H1 (cell line): ENCODE measurements around the gene C1D. TPM values are rescaled to one million over a fixed set of nuclear protein-coding genes. Genes with fewer than 3 reads are reported as not detected.

Experiments used
- CTCF ChIA-PET: fragments of 300-600 bp; sonication (Branson Sonifier 250); formaldehyde crosslinking; loops from one replicate; lab custom pipeline; 2021; ENCODE audit not compliant: partially characterized antibody; lab: Charles Lee
- POLR2A ChIA-PET: fragments of 300-600 bp; sonication (Branson Sonifier 250); formaldehyde crosslinking; loops from one replicate; lab custom pipeline; 2021; ENCODE audit warnings: inconsistent platforms; ENCODE audit not compliant: partially characterized antibody; lab: Charles Lee
- DNase-seq, 2 experiments: peaks; one replicate each; pipeline versions ENCODE4 v3.0.0 to v3.0.0-alpha.2; 2010 to 2022; ENCODE audit warnings: low spot score in 2 of 2, low read depth in 1 of 2, mixed read lengths in 1 of 2
- FAIRE-seq: peaks from 2 replicates; lab custom pipeline; 2011; peaks lifted over from hg19 to GRCh38; lab: Jason Lieb, UNC
- H2AFZ ChIP-seq: 2 replicates; pipeline ENCODE4 v1.8.1; 2012; ENCODE audit warnings: low read length, inconsistent platforms
- H2AK5ac ChIP-seq: 2 replicates; pipeline ENCODE4 v1.6.1; 2013; ENCODE audit warnings: low read depth, low read length
- H2BK120ac ChIP-seq: replicated peaks from 2 replicates; pipeline ENCODE3; 2013; ENCODE audit warnings: low read depth, low read length, inconsistent platforms
- H2BK12ac ChIP-seq: 2 replicates; pipeline ENCODE4 v1.6.1; 2013; ENCODE audit warnings: low read depth, low read length
- H2BK15ac ChIP-seq: 2 replicates; pipeline ENCODE4 v1.6.1; 2013; ENCODE audit warnings: low read length
- H2BK20ac ChIP-seq: 2 replicates; pipeline ENCODE4 v1.6.1; 2013; ENCODE audit warnings: low read length
- H2BK5ac ChIP-seq: 2 replicates; pipeline ENCODE4 v1.6.1; 2013; ENCODE audit warnings: low read depth, low read length
- H3K14ac ChIP-seq: 2 replicates; pipeline ENCODE4 v1.6.1; 2013; ENCODE audit warnings: inconsistent platforms; ENCODE audit not compliant: insufficient read length
- H3K18ac ChIP-seq: 2 replicates; pipeline ENCODE4 v1.6.1; 2013; ENCODE audit warnings: low read length; ENCODE audit errors: extremely low read depth
- H3K23ac ChIP-seq: 2 replicates; pipeline ENCODE4 v1.6.1; 2013; ENCODE audit warnings: inconsistent platforms; ENCODE audit not compliant: insufficient read length
- H3K23me2 ChIP-seq: 2 replicates; pipeline ENCODE4 v1.6.1; 2013; ENCODE audit warnings: low read depth, low read length
- H3K27ac ChIP-seq: 2 replicates; pipeline ENCODE4 v1.6.1; 2011; ENCODE audit warnings: low read depth, low read length, inconsistent platforms
- H3K27me3 ChIP-seq, 4 experiments: replicated peaks in 1 of 4; 1 replicate in 1 of 4; 2 replicates in 3 of 4; pipeline versions ENCODE4 v1.6.1 to v1.8.1; 2011 to 2013; ENCODE audit warnings: low read length in 3 of 4, mild to moderate bottlenecking in 3 of 4, inconsistent platforms in 2 of 4, mixed read lengths in 2 of 4, moderate library complexity in 1 of 4; ENCODE audit not compliant: control insufficient read depth in 3 of 4, insufficient read depth in 3 of 4; ENCODE audit errors: extremely low read depth in 1 of 4
- H3K36me3 ChIP-seq, 4 experiments: 2 replicates each; pipeline versions ENCODE4 v1.6.1 to v1.8.1; 2011 to 2013; ENCODE audit warnings: mild to moderate bottlenecking in 4 of 4, low read length in 3 of 4, moderate library complexity in 2 of 4, control low read depth in 1 of 4, inconsistent platforms in 1 of 4; ENCODE audit not compliant: insufficient read depth in 4 of 4, control insufficient read depth in 2 of 4
- H3K4ac ChIP-seq: replicated peaks from 2 replicates; pipeline ENCODE3; 2013; ENCODE audit warnings: low read length, low read depth, mixed read lengths, inconsistent platforms; ENCODE audit not compliant: insufficient read length
- H3K4me1 ChIP-seq, 4 experiments: replicated peaks in 1 of 4; 1 replicate in 1 of 4; 2 replicates in 3 of 4; pipeline versions ENCODE4 v1.6.1 to v1.8.1; 2011 to 2013; ENCODE audit warnings: low read length in 3 of 4, inconsistent platforms in 2 of 4, mixed read lengths in 1 of 4; ENCODE audit not compliant: insufficient read depth in 4 of 4, control insufficient read depth in 3 of 4
- H3K4me2 ChIP-seq, 2 experiments: 2 replicates each; pipeline versions ENCODE4 v1.6.1 to v1.8.1; 2011 to 2013; ENCODE audit warnings: low read depth in 2 of 2, low read length in 2 of 2, control low read depth in 1 of 2, inconsistent platforms in 1 of 2, mild to moderate bottlenecking in 1 of 2; ENCODE audit not compliant: insufficient read depth in 1 of 2
- H3K4me3 ChIP-seq, 4 experiments: fragments of 200-600, 300-600 bp in 1 of 4; sonication (generic), shearing (Covaris generic), sonication (Bioruptor Twin) in 1 of 4; 2 replicates each; pipeline versions ENCODE4 v1.5.1 to v1.8.1; 2011 to 2016; ENCODE audit warnings: low read length in 4 of 4, low read depth in 3 of 4, control low read depth in 2 of 4, inconsistent platforms in 2 of 4, mild to moderate bottlenecking in 2 of 4, mixed read lengths in 1 of 4, moderate library complexity in 1 of 4; ENCODE audit not compliant: insufficient read depth in 2 of 4; ENCODE audit errors: extremely low read depth in 1 of 4
- H3K56ac ChIP-seq: replicated peaks from 2 replicates; pipeline ENCODE3; 2013; ENCODE audit warnings: low read depth, mild to moderate bottlenecking, mixed read lengths, low read length, inconsistent platforms; ENCODE audit not compliant: insufficient read length
- H3K79me1 ChIP-seq: 2 replicates; pipeline ENCODE4 v1.6.1; 2013; ENCODE audit warnings: low read depth, low read length, control low read depth
- H3K79me2 ChIP-seq, 2 experiments: 2 replicates each; pipeline versions ENCODE4 v1.6.1 to v1.8.1; 2012 to 2013; ENCODE audit warnings: low read length in 2 of 2, mild to moderate bottlenecking in 2 of 2, inconsistent platforms in 1 of 2; ENCODE audit not compliant: insufficient read depth in 2 of 2, control insufficient read depth in 1 of 2
- H3K9ac ChIP-seq, 4 experiments: replicated peaks in 1 of 4; 1 replicate in 1 of 4; 2 replicates in 3 of 4; pipeline versions ENCODE4 v1.6.1 to v1.8.1; 2011 to 2013; ENCODE audit warnings: low read depth in 3 of 4, low read length in 3 of 4, control low read depth in 2 of 4, mild to moderate bottlenecking in 2 of 4, moderate library complexity in 2 of 4, inconsistent platforms in 1 of 4; ENCODE audit errors: extremely low read depth in 1 of 4
- H3K9me3 ChIP-seq, 2 experiments: 2 replicates each; pipeline versions ENCODE4 v1.6.1 to v1.8.1; 2012 to 2013; ENCODE audit warnings: mild to moderate bottlenecking in 2 of 2, moderate library complexity in 2 of 2, control low read depth in 1 of 2, inconsistent platforms in 1 of 2, low read depth in 1 of 2, low read length in 1 of 2, mixed read lengths in 1 of 2; ENCODE audit not compliant: insufficient read depth in 2 of 2
- H4K20me1 ChIP-seq, 2 experiments: replicated peaks in 1 of 2; 2 replicates each; pipeline versions ENCODE3 to v1.8.1; 2011 to 2013; ENCODE audit warnings: inconsistent platforms in 2 of 2, low read length in 2 of 2, mild to moderate bottlenecking in 1 of 2; ENCODE audit not compliant: insufficient read depth in 2 of 2, control insufficient read depth in 1 of 2
- H4K5ac ChIP-seq: 2 replicates; pipeline ENCODE4 v1.6.1; 2013; ENCODE audit warnings: low read length, low read depth, mixed read lengths, inconsistent platforms; ENCODE audit not compliant: insufficient read length
- H4K8ac ChIP-seq: 2 replicates; pipeline ENCODE4 v1.8.0; 2013; ENCODE audit warnings: mild to moderate bottlenecking, moderate library complexity, low read length, inconsistent platforms; ENCODE audit not compliant: insufficient read depth; ENCODE audit errors: extremely low read depth
- H4K91ac ChIP-seq: replicated peaks from 2 replicates; pipeline ENCODE3; 2013; ENCODE audit warnings: low read length, mixed read lengths, inconsistent platforms; ENCODE audit not compliant: insufficient read length
- CTBP2 ChIP-seq: IDR thresholded peaks from 2 replicates; pipeline ENCODE4 v1.7.0; 2011; ENCODE audit warnings: borderline replicate concordance, mild to moderate bottlenecking, moderate library complexity, mixed read lengths, low read length; ENCODE audit not compliant: insufficient read depth, insufficient read length
- JUN ChIP-seq: IDR thresholded peaks from 2 replicates; pipeline ENCODE4 v1.6.1; 2011; ENCODE audit warnings: low read depth, mild to moderate bottlenecking, improper control_type of control experiment, low read length
- KDM1A ChIP-seq: fragments of 200-600, 300-600 bp; sonication (generic); IDR thresholded peaks from 2 replicates; pipeline ENCODE4 v1.7.1; 2016; ENCODE audit warnings: mild to moderate bottlenecking, low read length, borderline replicate concordance
- NANOG ChIP-seq: IDR thresholded peaks from 2 replicates; pipeline ENCODE4 v1.6.1; 2011; ENCODE audit warnings: low read length, low read depth, mild to moderate bottlenecking, inconsistent platforms; ENCODE audit not compliant: insufficient read depth, poor library complexity, severe bottlenecking
- POU5F1 ChIP-seq: IDR thresholded peaks from 2 replicates; pipeline ENCODE4 v1.6.1; 2011; ENCODE audit warnings: low read depth, mild to moderate bottlenecking, low read length, moderate library complexity
- SRF ChIP-seq: IDR thresholded peaks from 2 replicates; pipeline ENCODE4 v1.6.1; 2011; ENCODE audit warnings: mild to moderate bottlenecking, low read depth, low read length, moderate library complexity
- WGBS, 2 experiments: shearing (Covaris generic) in 1 of 2; methylation state at CpG; one replicate each; pipeline versions ENCODE4 v1.1.6 to v1.1.7; 2013 to 2015; ENCODE audit warnings: low lambda C conversion rate in 2 of 2, mixed read lengths in 2 of 2, inconsistent platforms in 1 of 2, low coverage in 1 of 2, missing lambda C conversion rate in 1 of 2; ENCODE audit not compliant: insufficient replicate concordance in 2 of 2, insufficient coverage in 1 of 2, insufficient read length in 1 of 2; ENCODE audit errors: extremely low coverage in 1 of 2, missing lambda C conversion rate in 1 of 2; 5-methylcytosine and 5-hydroxymethylcytosine counted together
- polyA plus RNA-seq, 7 experiments: library from polyadenylated mRNA; depleted of rRNA in 3 of 7; stranded (reverse) in 5 of 7; unstranded in 2 of 7; fragments of >200 nt in 5 of 7; fragments of 200-250 nt in 2 of 7; gene quantifications; 1 replicate in 5 of 7; 2 replicates in 1 of 7; 4 replicates in 1 of 7; pipeline versions ENCODE4 v1.2.1 to v1.2.3, GENCODE V29; 2011 to 2013; ENCODE audit warnings: missing spikeins in 2 of 7, mixed read lengths in 2 of 7
- total RNA-seq: library from RNA; stranded (reverse); fragmentation: NEBNext Ultra II Directional; extraction: Animal tissue kit (Norgen Biotek cat#: 25700); gene quantifications from 2 replicates; pipeline ENCODE4 v1.2.1, GENCODE V29; 2021
- TF ChIP-seq, protein P1 (sequence below), 3 experiments: IDR thresholded peaks; 1 replicate in 2 of 3; 2 replicates in 1 of 3; pipeline versions ENCODE4 v1.5.1 to v1.6.1; 2011; ENCODE audit warnings: low read length in 3 of 3, mild to moderate bottlenecking in 3 of 3, inconsistent platforms in 2 of 3, low read depth in 1 of 3, moderate library complexity in 1 of 3; ENCODE audit not compliant: insufficient read depth in 1 of 3; ENCODE audit errors: control extremely low read depth in 1 of 3

Gene C1D
- total and polyA plus RNA-seq, 2 of the 8 experiments (the other 6 are each of a cell fraction or from before 2014, with no cell fraction given) = 17.5 to 24.1 TPM

DNA sequence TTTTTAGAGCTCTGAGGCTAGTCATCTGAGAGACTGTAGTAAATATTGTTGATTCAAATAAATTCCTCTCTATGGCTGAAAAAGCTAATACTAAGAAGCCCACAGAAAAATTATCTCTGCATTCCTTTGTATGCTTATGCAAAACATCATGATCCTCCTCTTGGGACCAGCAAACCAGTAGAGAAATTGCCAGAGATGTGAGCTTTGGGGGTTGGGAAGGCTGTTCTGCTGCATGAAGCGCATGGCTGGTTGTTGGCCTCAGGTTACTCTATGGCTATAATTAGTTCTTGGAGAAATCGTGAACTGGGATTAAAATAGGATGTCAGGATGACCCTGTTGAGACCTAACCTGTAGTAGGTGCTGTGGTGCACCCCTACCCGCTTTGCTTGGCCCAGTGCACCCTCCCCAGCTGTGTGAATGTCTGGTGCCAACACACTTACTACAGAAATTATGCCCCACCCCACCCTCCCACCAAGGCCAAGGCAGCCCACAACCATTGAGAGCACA, 35.5 kb upstream of the C1D start:
- no peak overlapping the region for H2BK120ac ChIP-seq
- no peak for TF ChIP-seq CTBP2
- no peak for TF ChIP-seq JUN
- TF ChIP-seq, protein P1, sequence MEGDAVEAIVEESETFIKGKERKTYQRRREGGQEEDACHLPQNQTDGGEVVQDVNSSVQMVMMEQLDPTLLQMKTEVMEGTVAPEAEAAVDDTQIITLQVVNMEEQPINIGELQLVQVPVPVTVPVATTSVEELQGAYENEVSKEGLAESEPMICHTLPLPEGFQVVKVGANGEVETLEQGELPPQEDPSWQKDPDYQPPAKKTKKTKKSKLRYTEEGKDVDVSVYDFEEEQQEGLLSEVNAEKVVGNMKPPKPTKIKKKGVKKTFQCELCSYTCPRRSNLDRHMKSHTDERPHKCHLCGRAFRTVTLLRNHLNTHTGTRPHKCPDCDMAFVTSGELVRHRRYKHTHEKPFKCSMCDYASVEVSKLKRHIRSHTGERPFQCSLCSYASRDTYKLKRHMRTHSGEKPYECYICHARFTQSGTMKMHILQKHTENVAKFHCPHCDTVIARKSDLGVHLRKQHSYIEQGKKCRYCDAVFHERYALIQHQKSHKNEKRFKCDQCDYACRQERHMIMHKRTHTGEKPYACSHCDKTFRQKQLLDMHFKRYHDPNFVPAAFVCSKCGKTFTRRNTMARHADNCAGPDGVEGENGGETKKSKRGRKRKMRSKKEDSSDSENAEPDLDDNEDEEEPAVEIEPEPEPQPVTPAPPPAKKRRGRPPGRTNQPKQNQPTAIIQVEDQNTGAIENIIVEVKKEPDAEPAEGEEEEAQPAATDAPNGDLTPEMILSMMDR (IDR thresholded peaks at IDR 0.05; ENCODE audit: control extremely low read depth in 1 of 3, insufficient read depth in 1 of 3, low read depth in 1 of 3, low read length in 3 of 3) = peak in 2 of 3 experiments; percentile 9 to 13; a peak in 1 of 4 replicates
- no peak for TF ChIP-seq NANOG
- no peak for TF ChIP-seq POU5F1
- no peak for TF ChIP-seq SRF
- TF ChIP-seq KDM1A = no peak
- no peaks in the 10 kb centered on the region for H3K27me3 ChIP-seq
- ChIA-PET POLR2A (no interaction called here), CTCF (no interaction called here)
- no peak for FAIRE-seq
- H3K18ac ChIP-seq = no peak overlapping the region
- no peaks in the 10 kb centered on the region for H3K9me3 ChIP-seq
- H2BK5ac ChIP-seq = no peak overlapping the region
- H3K14ac ChIP-seq = no peak overlapping the region
- no peak overlapping the region for H4K5ac ChIP-seq
- H4K20me1 ChIP-seq = no peaks in the 10 kb centered on the region
- no peak overlapping the region for H3K4me2 ChIP-seq
- no peak overlapping the region for H2BK20ac ChIP-seq
- H3K36me3 ChIP-seq = no peaks in the 10 kb centered on the region
- no peak overlapping the region for H3K4me3 ChIP-seq
- H2BK12ac ChIP-seq = no peak overlapping the region
- no peak overlapping the region for H4K91ac ChIP-seq
- no peaks in the 10 kb centered on the region for H3K79me1 ChIP-seq
- H3K56ac ChIP-seq = no peak overlapping the region
- no peak overlapping the region for H3K4ac ChIP-seq
- no peak overlapping the region for H4K8ac ChIP-seq
- H3K79me2 ChIP-seq = no peaks in the 10 kb centered on the region
- H3K4me1 ChIP-seq = no peaks in the 10 kb centered on the region
- no peak overlapping the region for H3K27ac ChIP-seq
- H2AFZ ChIP-seq = 0 out of 2 replicates have a peak overlapping the region, but pooled peaks have one; percentile 73
- H2AK5ac ChIP-seq = no peak overlapping the region
- no peak overlapping the region for H3K23ac ChIP-seq
- no peak overlapping the region for H3K9ac ChIP-seq
- no peak for DNase-seq
- H2BK15ac ChIP-seq = no peak overlapping the region
- no peaks in the 10 kb centered on the region for H3K23me2 ChIP-seq
- 84% methylated on average over 3 of the region's 3 CpGs; no CpG with 5 or more reads in 1 of the 2 experiments for WGBS, 2 experiments
